WTC11 (cell line): ENCODE measurements around the gene ELMO1. TPM values are rescaled to one million over a fixed set of nuclear protein-coding genes. Genes with fewer than 3 reads are reported as not detected.

ENCODE experiments used
- ATAC-seq: fragments of 200-7000 bp; cut with Tn5 transposase; 2 replicates; pipeline ENCODE4 v1.10.0; 2021; ENCODE audit warnings: mild to moderate bottlenecking, moderate library complexity
- CTCF ChIA-PET: fragments of 300-600 bp; sonication (Branson Sonifier 250); formaldehyde crosslinking; loops from one replicate; lab custom pipeline; 2021; ENCODE audit warnings: antibody characterized with exemption; lab: Charles Lee
- POLR2A ChIA-PET: fragments of 350-600 bp; sonication (Branson Sonifier 250); formaldehyde crosslinking; loops from one replicate; lab custom pipeline; 2021; ENCODE audit warnings: antibody characterized with exemption; lab: Charles Lee
- DNase-seq: peaks from one replicate; pipeline ENCODE4 v3.0.0; 2021; ENCODE audit warnings: low spot score
- H3K27ac Mint-ChIP-seq: 2 replicates; pipeline ENCODE4 v1.8.0; 2021; ENCODE audit warnings: mixed read lengths
- H3K27me3 Mint-ChIP-seq: 2 replicates; pipeline ENCODE4 v1.8.0; 2021; ENCODE audit warnings: low read depth, mild to moderate bottlenecking, moderate library complexity, mixed read lengths
- H3K36me3 Mint-ChIP-seq: 2 replicates; pipeline ENCODE4 v1.8.0; 2021; ENCODE audit warnings: mixed read lengths
- H3K4me1 Mint-ChIP-seq: 2 replicates; pipeline ENCODE4 v1.8.0; 2022; ENCODE audit warnings: mixed read lengths
- H3K4me3 Mint-ChIP-seq: 2 replicates; pipeline ENCODE4 v1.8.0; 2021; ENCODE audit warnings: mild to moderate bottlenecking, moderate library complexity, mixed read lengths
- H3K9me3 Mint-ChIP-seq: 2 replicates; pipeline ENCODE4 v1.8.0; 2021; ENCODE audit warnings: mixed read lengths
- ARID4B ChIP-seq: sonication (generic); formaldehyde crosslinking; IDR thresholded peaks from 2 replicates; pipeline ENCODE4 v1.8.0; 2023; ENCODE audit warnings: missing genetic modification reagents, mild to moderate bottlenecking, borderline replicate concordance
- E2F5 ChIP-seq: sonication (generic); formaldehyde crosslinking; IDR thresholded peaks from 2 replicates; pipeline ENCODE4 v1.8.1; 2022; ENCODE audit warnings: mild to moderate bottlenecking, moderate library complexity, missing genetic modification reagents
- FOXP4 ChIP-seq: sonication (generic); formaldehyde crosslinking; IDR thresholded peaks from 2 replicates; pipeline ENCODE4 v1.8.0; 2022; ENCODE audit warnings: mild to moderate bottlenecking, missing genetic modification reagents
- HMGA2 ChIP-seq: fragments of 250-450 bp; sonication (Bioruptor Pico); IDR thresholded peaks from 2 replicates; pipeline ENCODE4 v1.4.0; 2021; ENCODE audit warnings: mild to moderate bottlenecking, moderate library complexity
- JUN ChIP-seq: sonication (generic); formaldehyde crosslinking; IDR thresholded peaks from 2 replicates; pipeline ENCODE4 v1.8.0; 2023; ENCODE audit warnings: mild to moderate bottlenecking, missing genetic modification reagents
- NR2C2 ChIP-seq: sonication (generic); formaldehyde crosslinking; IDR thresholded peaks from 2 replicates; pipeline ENCODE4 v1.8.0; 2022; ENCODE audit warnings: mild to moderate bottlenecking, missing genetic modification reagents
- PRDM15 ChIP-seq: sonication (generic); formaldehyde crosslinking; IDR thresholded peaks from 2 replicates; pipeline ENCODE4 v1.8.0; 2022; ENCODE audit warnings: missing genetic modification reagents
- PREB ChIP-seq: sonication (generic); formaldehyde crosslinking; IDR thresholded peaks from 2 replicates; pipeline ENCODE4 v1.8.1; 2022; ENCODE audit warnings: mild to moderate bottlenecking, missing genetic modification reagents, moderate library complexity, borderline replicate concordance
- PRRX2 ChIP-seq: fragments of 250-450 bp; sonication (Bioruptor Pico); IDR thresholded peaks from 2 replicates; pipeline ENCODE4 v1.8.0; 2021; ENCODE audit warnings: mild to moderate bottlenecking
- USF2 ChIP-seq: sonication (generic); formaldehyde crosslinking; IDR thresholded peaks from 2 replicates; pipeline ENCODE4 v1.8.1; 2023; ENCODE audit warnings: mild to moderate bottlenecking, missing genetic modification reagents, moderate library complexity
- ZBTB43 ChIP-seq: sonication (generic); formaldehyde crosslinking; IDR thresholded peaks from 2 replicates; pipeline ENCODE4 v1.8.1; 2023; ENCODE audit warnings: mild to moderate bottlenecking, missing genetic modification reagents
- ZNF138 ChIP-seq: sonication (generic); formaldehyde crosslinking; conservative IDR thresholded peaks from 2 replicates; pipeline ENCODE4 v1.8.1; 2022; ENCODE audit warnings: mild to moderate bottlenecking, moderate library complexity, missing genetic modification reagents
- total RNA-seq: library from RNA; stranded (reverse); gene quantifications from 3 replicates; pipeline ENCODE4 v1.2.3, GENCODE V29; 2021

Gene ELMO1
- total RNA-seq, 1 experiment from 2014 or later = 19.4 TPM

- no peak overlapping the region for H3K4me3 Mint-ChIP-seq
- ATAC-seq = no peak
- no peaks in the 10 kb centered on the region for H3K27me3 Mint-ChIP-seq
- peaks cover 27% of the 10 kb centered on the region for H3K9me3 Mint-ChIP-seq
- ChIA-PET CTCF (no interaction called here), POLR2A (no interaction called here)
- peaks cover 7% of the 10 kb centered on the region for H3K36me3 Mint-ChIP-seq
- no peak overlapping the region for H3K27ac Mint-ChIP-seq
- no peak for TF ChIP-seq PREB (CRISPR knock-in tag)
- TF ChIP-seq PRDM15 (CRISPR knock-in tag) = no peak
- no peaks in the 10 kb centered on the region for H3K4me1 Mint-ChIP-seq
- DNase-seq = no peak
These were observed 316.8 kb downstream of the ELMO1 start for GRCh38 chr7:37131855-37132254.

GRCh38 chr7:37129035-37129425, 319.6 kb downstream of the ELMO1 start:
- Mint-ChIP-seq H3K27ac (no peak overlapping the region), H3K9me3 (peaks cover 17% of the 10 kb centered on the region), H3K27me3 (no peaks in the 10 kb centered on the region), H3K4me1 (no peaks in the 10 kb centered on the region), H3K36me3 (peaks cover 7% of the 10 kb centered on the region), H3K4me3 (no peak overlapping the region)
- ATAC-seq (no peak), DNase-seq (no peak)
- TF ChIP-seq ARID4B = no peak
- TF ChIP-seq NR2C2 (CRISPR knock-in tag) = no peak
- TF ChIP-seq FOXP4 (CRISPR knock-in tag) = no peak
- TF ChIP-seq PRRX2 (CRISPR knock-in tag) = no peak
- TF ChIP-seq ZNF138 = no peak
- no peak for TF ChIP-seq USF2 (CRISPR knock-in tag)
- TF ChIP-seq HMGA2 (CRISPR knock-in tag) = no peak
- no peak for TF ChIP-seq JUN (CRISPR knock-in tag)
- no peak for TF ChIP-seq ZBTB43 (CRISPR knock-in tag)
- TF ChIP-seq E2F5 (CRISPR knock-in tag) = no peak
- ChIA-PET POLR2A (no interaction called here), CTCF (interaction anchor here (0.6 kb wide), 1 partner anchor 41 kb away, joined by 3 read pairs; no protein-coding TSS in a partner anchor)
